ENCODE data around the gene TBL2.

DNA sequence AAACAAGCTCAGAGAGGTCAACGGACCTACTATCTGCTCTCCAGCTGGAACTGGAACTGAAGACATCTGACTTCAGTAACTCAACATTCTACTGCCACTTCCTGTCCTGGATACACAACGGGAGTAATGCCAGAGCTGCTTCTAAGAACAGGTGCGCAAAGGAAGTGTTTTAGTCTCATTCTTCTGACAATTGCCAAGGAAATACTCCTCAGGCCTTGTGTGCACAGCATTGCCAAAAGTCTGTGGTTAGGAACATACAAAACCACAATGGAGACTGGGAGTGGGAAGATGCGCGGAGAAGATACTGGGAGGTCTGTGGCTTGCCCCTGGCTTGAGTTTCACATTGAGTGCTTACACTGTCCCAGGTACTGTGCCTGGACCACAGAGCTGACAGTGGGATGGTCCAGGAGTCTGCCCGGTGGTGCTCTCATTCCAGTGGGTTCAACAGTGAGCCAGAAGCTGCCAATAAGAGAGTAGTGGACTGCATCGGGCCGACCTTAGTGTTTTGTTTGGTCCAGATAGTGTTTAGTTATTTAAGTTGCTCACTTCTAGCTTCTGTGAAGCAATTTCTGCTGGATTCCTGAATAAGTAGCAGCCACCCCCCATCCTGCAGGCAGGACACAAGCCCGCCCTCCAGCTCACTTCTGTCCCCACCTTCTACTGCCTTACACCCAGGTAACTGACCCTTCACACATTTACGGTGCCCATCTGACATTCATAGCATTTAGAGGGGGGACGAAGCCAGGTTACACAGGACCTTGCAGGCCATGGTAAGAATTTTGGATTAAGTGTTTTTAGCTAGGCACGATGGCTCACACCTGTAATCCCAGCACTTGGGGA is 10.3 kb downstream of the TBL2 start:
- TF ChIP-seq NR2C2 (CRISPR knock-in tag; IDR thresholded peaks at IDR 0.05) (no peak), CTCF (IDR thresholded peaks at IDR 0.05) (no peak), IRF2 (CRISPR knock-in tag; IDR thresholded peaks at IDR 0.05; ENCODE audit: borderline replicate concordance, low read depth) (no peak), ETV6 (CRISPR knock-in tag; IDR thresholded peaks at IDR 0.05) (no peak)
- TF ChIP-seq, protein P1, sequence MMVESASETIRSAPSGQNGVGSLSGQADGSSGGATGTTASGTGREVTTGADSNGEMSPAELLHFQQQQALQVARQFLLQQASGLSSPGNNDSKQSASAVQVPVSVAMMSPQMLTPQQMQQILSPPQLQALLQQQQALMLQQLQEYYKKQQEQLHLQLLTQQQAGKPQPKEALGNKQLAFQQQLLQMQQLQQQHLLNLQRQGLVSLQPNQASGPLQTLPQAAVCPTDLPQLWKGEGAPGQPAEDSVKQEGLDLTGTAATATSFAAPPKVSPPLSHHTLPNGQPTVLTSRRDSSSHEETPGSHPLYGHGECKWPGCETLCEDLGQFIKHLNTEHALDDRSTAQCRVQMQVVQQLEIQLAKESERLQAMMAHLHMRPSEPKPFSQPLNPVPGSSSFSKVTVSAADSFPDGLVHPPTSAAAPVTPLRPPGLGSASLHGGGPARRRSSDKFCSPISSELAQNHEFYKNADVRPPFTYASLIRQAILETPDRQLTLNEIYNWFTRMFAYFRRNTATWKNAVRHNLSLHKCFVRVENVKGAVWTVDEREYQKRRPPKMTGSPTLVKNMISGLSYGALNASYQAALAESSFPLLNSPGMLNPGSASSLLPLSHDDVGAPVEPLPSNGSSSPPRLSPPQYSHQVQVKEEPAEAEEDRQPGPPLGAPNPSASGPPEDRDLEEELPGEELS (CRISPR knock-in tag; IDR thresholded peaks at IDR 0.05): no peak
- TF ChIP-seq, protein P2, sequence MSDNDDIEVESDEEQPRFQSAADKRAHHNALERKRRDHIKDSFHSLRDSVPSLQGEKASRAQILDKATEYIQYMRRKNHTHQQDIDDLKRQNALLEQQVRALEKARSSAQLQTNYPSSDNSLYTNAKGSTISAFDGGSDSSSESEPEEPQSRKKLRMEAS (CRISPR knock-in tag; IDR thresholded peaks at IDR 0.05): no peak
